HuH-7.5 (cell line): ENCODE measurements around the gene TKTL1.

Source experiments
- DNase-seq: peaks from one replicate; pipeline ENCODE4 v3.0.0; 2011; ENCODE audit warnings: low spot score

The TKTL1 gene

GRCh38 chrX:154362085-154362742 is 66.6 kb downstream of the TKTL1 start:
- DNase-seq: no peak

- DNase-seq: no peak
These were observed 68.3 kb downstream of the TKTL1 start for GRCh38 chrX:154363706-154364439.

- DNase-seq: no peak
These were observed 69.5 kb downstream of the TKTL1 start for GRCh38 chrX:154365052-154365600.

- DNase-seq: no peak
These were observed 70.5 kb downstream of the TKTL1 start for GRCh38 chrX:154365997-154366665.

GRCh38 chrX:154366666-154367055 is 71.1 kb downstream of the TKTL1 start:
- no peak for DNase-seq

GRCh38 chrX:154367474-154368308 is 72.1 kb downstream of the TKTL1 start:
- no peak for DNase-seq

GRCh38 chrX:154368630-154369448 is 73.2 kb downstream of the TKTL1 start:
- DNase-seq: no peak

- no peak for DNase-seq
These were observed 74.1 kb downstream of the TKTL1 start for GRCh38 chrX:154369449-154370299.

GRCh38 chrX:154370300-154371016 is 74.9 kb downstream of the TKTL1 start:
- no peak for DNase-seq

GRCh38 chrX:154371017-154371788 is 75.6 kb downstream of the TKTL1 start:
- DNase-seq: peak; percentile 75

- DNase-seq: no peak
These were observed 76.2 kb downstream of the TKTL1 start for GRCh38 chrX:154371789-154372300.

- DNase-seq: no peak
These were observed 77.0 kb downstream of the TKTL1 start for GRCh38 chrX:154372612-154373022.

- DNase-seq: no peak
These were observed 78.0 kb downstream of the TKTL1 start for GRCh38 chrX:154373340-154374306.

GRCh38 chrX:154374313-154375155 is 78.9 kb downstream of the TKTL1 start, which contains the start of gene FLNA:
FLNA (minus strand) TSS chrX:154374634; CDS start chrX:154371245, 3,389 bp downstream.
- no peak for DNase-seq

- no peak for DNase-seq
These were observed 79.5 kb downstream of the TKTL1 start for GRCh38 chrX:154375156-154375504.

GRCh38 chrX:154376774-154377173 is 81.2 kb downstream of the TKTL1 start:
- DNase-seq: no peak
